Skin epidermis (tissue), 12 donors: Measurements from ENCODE around the gene DROSHA.
A peak's percentile ranks its signal among the peaks of the same experiment; 100 is the strongest.

Source experiments
- H3K27ac ChIP-seq, 21 experiments: fragments of 200-600 bp; sonication (generic) in 11 of 21; one replicate each; pipeline ENCODE4 v1.5.0; 2020; ENCODE audit warnings: mild to moderate bottlenecking in 3 of 21, inconsistent platforms in 2 of 21, moderate library complexity in 2 of 21
- H3K4me3 ChIP-seq, 7 experiments: fragments of 200-600 bp; sonication (generic) in 2 of 7; one replicate each; pipeline ENCODE4 v1.5.0; 2020; ENCODE audit warnings: inconsistent platforms in 2 of 7, mild to moderate bottlenecking in 2 of 7, moderate library complexity in 1 of 7

Gene DROSHA

DNA sequence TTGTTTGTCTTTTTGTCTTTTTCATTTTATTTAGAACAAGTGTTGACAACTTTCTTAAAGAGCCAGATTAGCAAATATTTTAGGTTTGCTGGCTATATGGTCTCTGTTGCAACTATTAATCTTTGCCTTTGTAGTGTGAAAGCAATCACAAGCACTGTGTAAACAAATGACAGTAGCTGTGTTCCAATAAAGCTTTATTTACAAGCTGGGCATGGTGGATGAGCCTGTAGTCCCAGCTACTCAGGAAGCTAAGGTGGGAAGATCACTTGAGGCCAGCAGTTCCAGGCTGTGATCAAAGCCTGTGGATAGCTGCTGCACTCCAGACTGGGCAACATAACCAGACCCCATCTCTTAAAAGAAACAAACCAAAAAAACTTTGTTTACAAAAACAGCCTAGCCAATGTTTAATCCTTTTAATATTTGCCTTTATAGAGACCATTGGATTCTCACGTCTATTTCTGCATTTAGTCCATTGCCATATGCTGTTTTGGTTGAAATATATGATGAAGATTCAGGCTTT lies 2.7 kb upstream of the DROSHA start:
- Histone ChIP-seq H3K4me3 (no peak overlapping the region), H3K27ac (no peak overlapping the region)

DNA sequence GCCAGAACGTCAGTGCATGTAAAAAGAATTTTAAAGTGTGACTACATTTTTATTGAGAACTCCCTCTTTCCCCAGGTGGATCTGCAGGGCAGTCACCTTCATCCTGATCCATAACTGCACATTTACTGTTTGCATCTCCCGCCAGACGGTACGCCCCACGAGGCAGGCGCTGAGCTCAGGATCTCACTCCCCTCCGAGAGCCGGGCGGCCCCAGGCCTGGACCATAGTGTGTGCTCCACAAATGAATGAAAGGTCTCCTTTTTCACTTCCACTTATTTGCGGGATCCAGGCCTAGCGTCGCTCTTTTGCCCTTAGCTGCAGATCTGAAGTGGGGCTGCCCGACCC lies 378 bp downstream of the DROSHA start:
- peak overlapping the region; percentile 0 to 89 (median 76) for H3K27ac ChIP-seq
- peak overlapping the region; percentile 70 to 90 (median 79) for H3K4me3 ChIP-seq

DNA sequence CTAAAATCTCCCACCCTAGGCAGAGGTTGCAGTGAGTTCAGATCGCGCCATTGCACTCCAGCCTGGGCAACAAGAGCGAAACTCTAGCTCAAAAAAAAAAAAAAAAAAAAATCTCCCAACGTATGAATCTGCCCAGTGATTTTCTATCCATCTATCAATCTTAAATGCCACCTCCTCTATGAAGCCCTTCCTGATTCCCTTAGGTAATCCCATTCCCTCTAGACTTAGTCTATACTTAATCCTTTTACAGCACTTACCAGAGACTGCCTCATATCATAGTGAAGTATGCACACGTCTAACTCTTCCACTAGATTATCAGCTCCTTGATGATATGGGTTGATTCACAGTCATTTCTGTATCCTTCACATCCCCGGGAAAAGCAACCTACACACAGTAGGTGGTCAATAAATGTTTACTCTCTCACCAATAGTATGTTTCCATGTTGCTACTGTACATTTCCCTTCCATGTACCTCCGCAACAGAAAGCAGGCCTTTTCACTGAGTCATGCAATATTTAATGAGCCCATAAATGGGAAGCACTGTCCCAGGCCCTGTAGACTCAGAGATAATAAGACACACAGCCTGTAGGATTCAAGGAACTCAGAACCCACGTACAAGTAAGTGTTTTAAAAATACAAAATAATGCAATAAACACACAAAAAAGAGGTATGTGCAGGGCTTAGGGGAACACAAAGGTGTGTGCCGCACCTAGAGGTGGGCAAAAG lies 1.2 kb downstream of the DROSHA start:
- H3K27ac ChIP-seq = no peak overlapping the region

DNA sequence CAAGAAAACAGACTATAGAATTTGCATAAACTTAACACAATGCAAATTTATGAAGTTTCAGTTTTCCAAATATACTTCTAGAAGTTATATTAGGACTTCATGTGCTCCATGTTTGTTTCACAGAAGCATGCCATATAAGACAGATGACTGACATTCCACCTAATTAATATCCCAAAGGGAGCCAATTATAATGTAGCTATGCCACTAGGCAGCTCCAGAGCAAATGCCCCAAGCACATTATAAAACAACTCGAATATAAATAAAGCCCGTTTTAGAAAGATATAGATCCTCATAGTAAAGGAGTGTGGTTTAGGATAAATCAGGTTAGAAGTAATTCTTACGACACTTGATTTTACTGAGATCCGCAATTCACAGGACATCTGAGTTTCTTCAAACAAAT lies 8.9 kb downstream of the DROSHA start:
- no peak overlapping the region for H3K4me3 ChIP-seq
- H3K27ac ChIP-seq = no peak overlapping the region

More for the DNA sequence above, 1.2 kb downstream of the DROSHA start:
- peak overlapping the region in 5 of 7 experiments; percentile 70 to 90 (median 87) for H3K4me3 ChIP-seq

DNA sequence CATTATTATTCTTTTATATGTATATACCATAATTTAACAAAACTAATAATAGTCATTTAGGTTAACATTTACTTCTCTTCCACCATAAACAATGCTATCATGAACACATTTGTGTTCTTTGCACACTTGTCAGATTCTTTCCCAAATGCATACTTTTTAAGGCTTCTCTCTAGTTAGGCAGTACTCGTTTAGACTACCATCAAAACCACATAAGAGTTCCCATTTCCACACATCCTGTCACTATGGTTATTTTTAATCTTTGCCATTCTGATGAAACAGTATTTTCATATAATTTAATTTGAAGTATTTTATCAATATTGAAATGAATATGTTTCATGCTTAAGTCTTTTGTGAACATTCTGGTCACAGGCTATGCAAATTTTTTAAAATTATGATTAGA lies 15.1 kb downstream of the DROSHA start:
- no peak overlapping the region for H3K4me3 ChIP-seq
- H3K27ac ChIP-seq = no peak overlapping the region

DNA sequence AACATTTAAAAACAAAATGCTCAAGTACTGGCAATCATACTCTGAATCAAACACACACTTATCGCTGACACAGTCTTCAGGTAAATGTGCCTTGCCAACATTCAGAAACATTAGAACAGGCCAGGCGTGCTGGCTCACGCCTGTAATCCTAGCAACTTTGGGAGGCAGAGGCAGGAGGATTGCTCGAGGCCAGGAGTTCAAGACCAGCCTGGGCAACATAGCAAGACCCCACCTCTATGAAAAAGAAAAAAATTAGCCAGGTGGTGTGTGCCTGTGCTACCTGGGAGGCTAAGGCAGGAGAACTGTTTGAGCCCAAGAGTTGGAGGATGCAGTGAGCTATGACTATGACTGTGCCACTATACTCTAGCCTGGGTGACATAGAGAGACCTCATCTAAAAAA lies 20.6 kb downstream of the DROSHA start:
- H3K4me3 ChIP-seq = no peak overlapping the region
- H3K27ac ChIP-seq = no peak overlapping the region

DNA sequence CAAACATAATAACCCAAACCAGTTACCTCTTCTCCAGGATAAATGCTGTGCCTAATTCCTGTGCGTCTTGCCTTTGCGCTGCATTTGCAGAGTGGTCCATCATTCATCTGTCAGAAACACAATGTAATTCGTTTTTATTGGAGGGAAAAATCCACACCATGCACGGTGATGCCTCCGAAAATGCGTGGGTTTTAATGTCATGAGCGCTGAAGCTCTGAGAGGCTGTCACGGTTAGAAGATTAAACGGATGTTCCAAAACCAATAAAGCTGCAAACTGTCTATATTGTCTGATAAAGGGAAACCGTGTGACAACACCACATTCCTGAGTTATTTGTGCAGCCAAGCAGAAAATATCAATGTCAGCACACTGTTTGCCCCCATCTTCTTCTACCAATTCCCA lies 27.4 kb downstream of the DROSHA start:
- H3K27ac ChIP-seq = no peak overlapping the region

DNA sequence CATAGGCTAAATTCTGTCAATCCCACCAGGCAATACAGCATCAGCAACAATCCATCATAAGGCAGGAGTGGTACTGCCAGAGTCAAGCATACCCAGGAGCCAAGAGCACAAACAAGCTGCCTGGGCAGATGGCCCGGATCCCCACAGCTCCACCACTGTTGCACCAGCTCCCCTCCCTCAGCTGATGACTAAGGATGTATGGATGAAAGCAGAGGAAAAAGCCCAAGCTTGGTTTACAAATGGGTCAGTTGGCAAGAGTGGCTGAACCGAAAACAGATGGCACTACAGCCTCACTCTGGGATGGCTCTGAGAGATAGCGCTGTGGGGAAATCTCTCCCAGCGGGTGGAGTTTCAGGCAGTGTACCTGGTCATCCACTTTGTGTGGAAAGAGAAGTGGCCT lies 29.4 kb downstream of the DROSHA start:
- no peak overlapping the region for H3K4me3 ChIP-seq
- no peak overlapping the region for H3K27ac ChIP-seq

More for the DNA sequence above, 27.4 kb downstream of the DROSHA start:
- no peak overlapping the region for H3K4me3 ChIP-seq

DNA sequence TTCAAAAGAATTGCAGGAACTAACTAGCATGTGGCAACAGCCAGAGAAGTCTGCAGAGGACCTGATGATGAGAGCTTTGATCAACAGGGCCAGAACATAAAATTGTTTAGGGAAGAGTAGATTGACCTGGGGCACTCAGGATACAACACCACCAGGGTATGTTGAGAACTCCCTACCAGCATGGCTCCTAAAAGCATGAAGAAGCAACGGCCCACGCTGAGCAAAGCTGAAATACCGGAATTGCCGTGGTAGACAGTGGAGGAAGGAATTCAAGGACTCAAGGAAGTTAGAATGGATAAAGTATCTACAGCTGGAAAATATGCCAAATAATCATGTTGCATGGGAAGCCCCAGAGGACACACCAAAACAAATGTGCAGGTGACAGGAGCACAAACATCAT lies 31.6 kb downstream of the DROSHA start:
- Histone ChIP-seq H3K27ac (no peak overlapping the region), H3K4me3 (no peak overlapping the region)

DNA sequence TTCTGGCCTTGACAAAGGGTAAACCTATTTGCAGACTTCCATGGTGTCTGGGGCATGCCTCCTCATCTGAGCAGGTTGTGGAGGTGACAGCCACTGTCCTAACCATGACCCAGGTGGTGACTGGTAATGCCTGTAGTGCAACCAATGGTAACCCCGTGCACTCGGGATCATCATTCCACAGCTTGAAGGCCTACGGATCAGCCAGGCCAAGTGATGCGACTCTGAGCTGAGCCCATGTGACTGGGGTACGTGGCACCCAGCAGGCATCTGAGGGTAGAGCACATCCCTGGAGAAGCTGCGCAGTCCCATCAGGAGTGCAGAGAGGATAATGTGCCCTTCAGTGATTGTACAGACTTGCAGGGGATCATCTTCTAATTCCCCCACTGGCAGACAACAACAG lies 35.0 kb downstream of the DROSHA start:
- Histone ChIP-seq H3K4me3 (no peak overlapping the region), H3K27ac (no peak overlapping the region)

DNA sequence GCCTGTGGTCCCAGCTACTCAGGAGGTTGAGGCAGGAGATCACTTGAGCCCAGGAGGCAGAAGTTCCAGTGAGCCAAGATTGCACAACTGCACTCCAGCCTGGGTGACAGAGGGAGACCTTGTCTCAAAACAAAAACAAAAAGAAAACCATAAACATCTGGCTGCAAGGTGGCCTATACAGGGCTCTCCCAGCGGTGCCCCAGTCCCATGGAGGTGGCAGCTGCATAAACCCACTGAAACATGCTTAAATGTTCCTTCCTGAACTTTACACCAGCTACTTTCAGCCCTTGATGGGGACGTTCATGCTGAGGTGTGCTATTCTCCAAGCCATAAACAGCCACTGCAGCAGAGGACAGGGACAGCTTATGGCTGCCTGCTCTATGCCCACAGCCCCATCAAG lies 35.6 kb downstream of the DROSHA start:
- Histone ChIP-seq H3K4me3 (no peak overlapping the region), H3K27ac (no peak overlapping the region)

DNA sequence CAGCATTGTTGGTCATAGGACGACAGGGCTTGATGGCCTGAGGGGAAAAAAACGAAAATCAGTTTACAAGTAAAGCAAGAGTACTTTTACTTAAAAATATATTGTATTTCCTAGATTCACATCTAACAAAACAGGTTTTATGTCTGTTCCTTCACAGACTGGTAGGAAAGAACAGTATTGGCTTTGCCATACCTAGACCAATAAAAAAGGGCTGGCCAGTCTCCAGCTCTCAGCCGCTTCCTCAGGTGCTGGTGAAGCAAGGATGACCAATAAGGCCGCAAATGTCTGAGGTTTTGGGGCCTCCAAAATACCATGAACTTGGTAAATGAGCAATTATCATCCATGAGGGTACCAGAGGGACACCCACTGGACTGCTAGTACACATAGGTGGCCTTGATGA lies 36.6 kb downstream of the DROSHA start:
- Histone ChIP-seq H3K4me3 (no peak overlapping the region), H3K27ac (no peak overlapping the region)

DNA sequence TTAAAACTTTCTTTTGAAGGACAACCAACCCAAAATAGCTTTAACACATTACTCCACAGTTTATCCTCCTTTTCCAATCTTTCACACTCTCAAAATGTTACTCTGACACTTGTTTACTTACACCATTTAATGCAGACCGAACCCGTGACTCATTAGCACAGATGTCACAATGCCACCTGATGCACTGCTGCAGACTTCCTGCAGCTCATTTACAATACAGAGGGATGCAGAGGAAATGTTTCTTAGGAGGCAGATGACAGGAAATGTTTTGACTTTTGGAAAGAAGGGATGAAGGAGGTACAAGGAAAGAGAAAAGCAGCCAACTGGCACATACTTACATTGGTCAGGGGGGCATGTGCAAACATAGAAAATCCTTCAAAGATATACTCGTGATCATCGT lies 39.0 kb downstream of the DROSHA start:
- Histone ChIP-seq H3K4me3 (no peak overlapping the region), H3K27ac (no peak overlapping the region)

DNA sequence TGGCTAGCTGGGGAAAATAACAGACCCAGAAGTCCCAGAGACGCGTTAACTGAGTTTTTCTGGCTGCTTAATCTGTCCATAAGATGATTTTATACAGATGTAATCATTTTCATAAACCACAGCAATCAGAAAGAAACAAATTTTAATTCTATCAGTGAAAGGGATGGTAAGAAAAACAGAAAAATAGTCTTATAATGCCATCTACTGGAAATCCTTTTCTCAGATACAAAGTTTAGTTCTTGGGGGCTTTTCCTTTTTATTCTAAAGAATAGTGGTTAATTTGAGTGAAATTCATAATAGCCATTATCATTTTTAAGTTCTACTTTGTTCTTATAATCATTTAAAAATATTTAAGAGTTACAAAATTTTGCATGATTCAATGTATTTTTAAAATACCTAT lies 44.4 kb downstream of the DROSHA start:
- no peak overlapping the region for H3K27ac ChIP-seq
- no peak overlapping the region for H3K4me3 ChIP-seq

DNA sequence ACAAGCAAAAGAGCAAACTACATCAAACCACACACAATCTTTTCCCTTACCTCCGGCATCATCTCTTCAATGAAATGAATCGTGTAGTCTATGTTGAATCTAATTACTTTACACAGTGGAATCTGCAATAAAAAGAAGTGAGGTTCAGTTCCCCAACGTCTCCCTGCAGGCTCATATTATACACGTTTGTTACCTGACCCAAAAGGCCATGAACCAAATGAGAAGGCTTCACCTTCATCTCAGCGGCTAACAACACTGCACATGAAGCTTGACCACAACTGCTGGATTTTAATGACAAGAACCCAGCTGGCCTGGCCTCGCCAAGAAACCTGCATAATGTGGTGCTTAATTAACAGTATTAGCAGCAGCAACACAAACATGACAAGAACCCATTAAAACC lies 45.5 kb downstream of the DROSHA start:
- H3K4me3 ChIP-seq = no peak overlapping the region
- H3K27ac ChIP-seq = no peak overlapping the region

DNA sequence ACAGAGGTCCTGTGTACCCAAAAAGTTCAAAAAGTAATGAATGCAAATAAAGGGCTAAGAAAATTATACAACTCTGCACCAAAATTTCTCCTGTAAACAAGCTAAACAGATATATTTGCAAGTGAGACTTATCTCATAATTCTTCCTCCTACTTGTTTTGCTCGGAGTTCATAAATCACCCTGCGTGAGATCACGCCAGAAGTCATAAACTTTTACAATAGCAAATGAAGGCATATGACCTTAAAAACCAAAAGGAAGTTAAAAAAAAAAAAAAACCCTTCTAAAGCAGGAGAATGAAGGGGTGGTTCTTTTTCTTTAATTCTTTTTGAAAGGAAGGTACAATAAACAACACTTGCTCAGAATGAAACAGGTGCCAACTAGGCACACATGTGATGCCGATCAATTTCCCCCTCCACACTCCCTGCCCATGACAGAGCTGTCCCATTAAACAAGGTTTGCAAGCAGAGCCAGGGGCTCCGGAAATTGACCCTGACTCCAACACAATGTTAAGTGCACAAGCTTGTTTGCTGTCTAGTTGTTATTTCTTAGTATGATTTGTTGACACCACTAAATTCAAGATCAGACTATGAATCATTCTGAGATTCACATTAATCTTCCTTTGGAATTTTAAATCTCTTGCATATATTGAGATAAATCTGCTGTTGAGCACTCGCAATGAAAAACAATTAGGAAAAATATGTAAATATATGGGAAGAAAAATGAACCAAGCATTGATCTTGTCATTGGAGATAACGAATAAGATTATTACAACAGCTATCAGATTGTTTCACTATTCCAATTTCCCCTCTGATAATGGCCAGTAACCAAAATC lies 46.3 kb downstream of the DROSHA start:
- no peak overlapping the region for H3K27ac ChIP-seq
- H3K4me3 ChIP-seq = no peak overlapping the region

DNA sequence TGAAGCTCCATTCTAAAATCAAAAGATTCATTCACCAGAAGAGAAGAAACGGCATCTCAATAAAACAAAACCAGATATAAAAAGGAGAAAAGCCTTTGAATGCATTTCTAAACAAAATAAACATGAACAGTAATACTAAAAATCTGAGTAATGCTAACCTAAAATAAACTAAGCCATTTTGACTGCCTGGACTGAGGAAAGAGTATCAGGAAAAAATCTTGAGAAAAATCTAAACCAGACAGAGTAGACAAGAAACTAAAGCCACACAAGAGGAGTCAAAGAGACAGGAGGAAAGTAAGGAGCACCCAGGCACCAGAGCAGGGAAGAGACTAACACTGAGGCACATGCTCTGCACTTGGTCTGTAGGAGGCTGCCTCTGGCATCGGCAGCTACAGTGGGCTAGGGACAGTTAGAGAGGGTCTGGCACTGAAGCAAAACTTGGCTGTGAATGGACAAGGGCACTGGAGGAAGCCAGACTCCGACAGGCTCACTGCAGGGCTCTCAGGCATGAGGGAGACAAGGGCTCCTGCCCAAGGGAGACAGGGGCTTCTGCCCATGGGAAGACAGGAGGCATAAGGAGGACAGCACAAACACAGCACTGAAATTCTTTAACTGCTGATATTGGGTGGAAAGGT lies 50.2 kb downstream of the DROSHA start:
- Histone ChIP-seq H3K27ac (no peak overlapping the region), H3K4me3 (no peak overlapping the region)

DNA sequence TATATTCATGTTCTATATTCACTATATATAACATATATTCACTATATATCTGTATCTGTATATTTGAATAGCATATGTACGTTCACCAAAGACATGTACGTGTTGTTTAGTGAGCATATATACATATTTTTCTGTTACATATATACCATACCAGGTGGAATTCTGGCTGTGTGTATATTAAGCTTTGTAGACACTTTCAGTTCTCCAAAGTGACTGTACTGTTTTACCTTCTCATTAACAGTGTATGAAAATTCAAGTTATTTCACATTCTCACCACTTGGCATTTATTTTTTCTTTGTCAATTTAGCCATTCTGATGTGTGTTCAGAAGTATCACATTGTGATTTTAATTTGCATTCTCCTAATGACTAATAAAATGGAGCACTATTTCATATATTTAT lies 52.2 kb downstream of the DROSHA start:
- Histone ChIP-seq H3K4me3 (no peak overlapping the region), H3K27ac (no peak overlapping the region)

DNA sequence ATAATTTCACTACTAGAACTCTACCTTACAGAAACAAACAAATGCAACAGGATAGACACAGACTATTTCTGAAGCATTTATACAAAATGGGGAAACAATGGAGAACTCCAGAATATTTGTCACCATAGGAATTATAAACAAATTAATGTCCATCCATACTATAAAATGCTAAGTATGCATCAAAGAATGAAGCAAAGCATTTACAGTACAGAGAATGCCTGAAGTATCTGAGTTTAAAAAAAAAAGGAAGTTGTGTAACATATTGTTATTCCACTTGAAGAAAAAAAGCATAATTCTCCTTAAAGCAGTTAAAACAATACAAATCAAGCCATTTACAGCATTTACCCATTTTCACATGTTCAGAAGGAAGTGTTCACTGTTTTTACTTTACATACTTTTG lies 53.0 kb downstream of the DROSHA start:
- no peak overlapping the region for H3K4me3 ChIP-seq
- H3K27ac ChIP-seq = no peak overlapping the region

DNA sequence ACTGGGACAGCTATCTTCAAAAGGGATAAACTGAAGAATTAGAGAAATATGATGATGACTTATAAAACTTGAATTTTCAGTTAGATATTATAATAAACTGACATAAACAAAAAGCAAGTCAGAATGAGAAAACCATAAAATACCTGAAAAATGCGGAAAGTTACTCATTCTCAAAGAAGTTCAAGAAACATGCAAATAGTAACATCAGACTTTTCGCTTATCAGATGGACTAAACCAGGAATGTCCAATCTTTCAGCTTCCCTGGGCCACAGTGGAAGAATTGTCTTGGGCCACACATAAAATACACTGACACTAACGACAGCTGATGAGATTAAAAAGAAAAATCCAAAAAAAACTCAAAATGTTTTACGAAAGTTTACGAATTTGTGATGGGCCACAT lies 53.9 kb downstream of the DROSHA start:
- Histone ChIP-seq H3K4me3 (no peak overlapping the region), H3K27ac (no peak overlapping the region)

DNA sequence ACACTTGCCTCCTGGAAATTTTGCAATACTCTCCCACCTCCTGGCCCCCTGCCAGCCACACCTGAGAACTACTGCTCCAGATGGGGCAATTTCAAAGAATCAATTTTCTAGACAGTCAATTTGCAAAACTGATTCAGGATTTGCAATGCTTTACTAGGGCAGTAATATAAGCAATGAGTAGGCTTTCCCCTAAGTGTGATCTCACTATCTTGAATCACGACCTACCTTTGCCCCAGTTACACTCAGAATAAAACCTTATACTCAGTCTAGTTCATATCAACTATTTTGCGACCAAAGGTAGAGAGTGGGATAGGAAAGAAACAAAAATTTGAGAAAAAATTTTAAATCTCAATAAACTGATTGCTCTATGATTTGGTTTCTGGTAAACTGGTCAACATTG lies 54.4 kb downstream of the DROSHA start:
- no peak overlapping the region for H3K4me3 ChIP-seq
- no peak overlapping the region for H3K27ac ChIP-seq
